Neural progenitor cell (in vitro differentiated cells): ENCODE results near the gene TSPEAR.

Experiments used
- CTCF ChIP-seq: fragments of 200-600 bp; sonication (generic); IDR thresholded peaks from 2 replicates; pipeline ENCODE4 v1.5.1; 2017; ENCODE audit warnings: antibody characterized with exemption, mild to moderate bottlenecking
- EZH2 ChIP-seq: fragments of 200-600 bp; sonication (generic); IDR thresholded peaks from 2 replicates; pipeline ENCODE4 v1.6.1; 2017; ENCODE audit warnings: antibody characterized with exemption, mild to moderate bottlenecking, moderate library complexity
- EZH2phosphoT487 ChIP-seq: fragments of 200-600 bp; sonication (generic); IDR thresholded peaks from 2 replicates; pipeline ENCODE4 v1.6.1; 2017; ENCODE audit warnings: antibody characterized with exemption

- no peak for TF ChIP-seq CTCF
- no peak for TF ChIP-seq EZH2phosphoT487
- TF ChIP-seq EZH2: no peak
Measured at GRCh38 chr21:44572959-44573583, 138.3 kb downstream of the TSPEAR start.
